Subcutaneous abdominal adipose tissue (tissue), 5 donors: ENCODE data around the gene EDA2R.

ENCODE experiments used
- H3K27ac ChIP-seq: one replicate; pipeline ENCODE4 v1.7.0; 2013; ENCODE audit warnings: low read depth, mild to moderate bottlenecking, inconsistent platforms, low read length, moderate library complexity
- H3K27me3 ChIP-seq, 5 donors: one replicate each; pipeline ENCODE4 v1.7.0; 2013; ENCODE audit warnings: low read length in 5 of 5, inconsistent platforms in 1 of 5; ENCODE audit not compliant: control insufficient read depth in 5 of 5, insufficient read depth in 4 of 5
- H3K36me3 ChIP-seq, 5 donors: one replicate each; pipeline ENCODE4 v1.7.0; 2013; ENCODE audit warnings: low read length in 5 of 5; ENCODE audit not compliant: control insufficient read depth in 5 of 5, insufficient read depth in 5 of 5
- H3K4me1 ChIP-seq, 5 donors: one replicate each; pipeline ENCODE4 v1.7.0; 2013; ENCODE audit warnings: low read length in 5 of 5, mild to moderate bottlenecking in 3 of 5, moderate library complexity in 1 of 5; ENCODE audit not compliant: control insufficient read depth in 5 of 5, insufficient read depth in 5 of 5
- H3K4me3 ChIP-seq, 5 donors: one replicate each; pipeline ENCODE4 v1.7.0; 2013; ENCODE audit warnings: low read length in 5 of 5, low read depth in 1 of 5
- H3K9ac ChIP-seq, 5 donors: one replicate each; pipeline ENCODE4 v1.7.0; 2013; ENCODE audit warnings: low read length in 5 of 5, mild to moderate bottlenecking in 4 of 5, moderate library complexity in 3 of 5
- H3K9me3 ChIP-seq, 5 donors: one replicate each; pipeline ENCODE4 v1.7.0; 2013; ENCODE audit warnings: low read length in 5 of 5; ENCODE audit not compliant: control insufficient read depth in 5 of 5
- donor health status: healthy.
- donor health status: healthy.
- donor health status: healthy.
- donor health status: healthy.
- donor health status: healthy.

The EDA2R gene, protein sequence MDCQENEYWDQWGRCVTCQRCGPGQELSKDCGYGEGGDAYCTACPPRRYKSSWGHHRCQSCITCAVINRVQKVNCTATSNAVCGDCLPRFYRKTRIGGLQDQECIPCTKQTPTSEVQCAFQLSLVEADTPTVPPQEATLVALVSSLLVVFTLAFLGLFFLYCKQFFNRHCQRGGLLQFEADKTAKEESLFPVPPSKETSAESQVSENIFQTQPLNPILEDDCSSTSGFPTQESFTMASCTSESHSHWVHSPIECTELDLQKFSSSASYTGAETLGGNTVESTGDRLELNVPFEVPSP

DNA sequence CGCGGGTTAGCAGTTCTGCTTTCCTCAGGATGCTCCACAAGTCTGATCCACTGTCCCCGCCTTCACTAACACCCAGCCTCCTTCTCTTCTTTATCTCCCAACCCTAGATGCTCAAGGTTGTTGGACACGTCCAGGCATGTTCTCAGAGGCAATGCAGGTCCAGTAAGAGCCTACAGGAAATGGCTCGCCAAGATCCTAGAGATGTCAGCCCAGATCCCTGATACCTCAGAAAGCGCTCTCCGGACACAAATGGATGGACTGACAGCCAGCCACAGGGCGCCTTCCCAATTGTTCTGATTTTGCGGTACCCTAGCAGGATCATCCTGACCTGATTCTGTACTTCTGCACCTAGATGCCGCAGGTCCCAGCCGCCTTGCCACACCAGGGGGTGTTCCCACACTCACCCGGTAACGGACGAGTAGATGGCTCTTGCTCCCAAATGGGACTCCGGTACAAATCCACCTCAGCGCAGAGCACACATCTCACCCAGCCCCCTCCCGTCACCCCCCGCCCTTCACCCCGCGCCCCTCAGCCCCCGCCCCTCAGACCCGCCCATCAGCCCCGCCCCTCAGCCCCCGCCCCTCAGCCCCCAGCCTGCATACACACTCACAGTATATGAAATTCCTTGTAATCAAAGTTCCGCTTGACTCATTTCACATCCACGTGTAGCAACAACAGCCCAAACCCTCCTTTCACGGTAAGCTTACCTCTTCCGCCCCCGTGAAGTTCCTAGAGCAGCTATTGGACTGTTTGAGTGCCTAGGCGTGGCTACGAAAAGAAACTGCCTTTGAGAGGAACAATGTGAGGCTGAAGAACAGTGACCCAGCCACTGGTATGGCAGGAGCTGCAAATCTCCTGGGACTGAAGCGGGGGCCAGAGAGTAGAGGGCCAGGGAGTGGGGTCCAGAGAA, at the start of gene EDA2R:
TSS of gene EDA2R (minus strand) at position 488 of the 910 bp plus-strand sequence. CDS start 23,058 bp downstream, outside the sequence.
- Histone ChIP-seq H3K4me1 (peaks cover 0 to 5% (median 3%) of the 10 kb centered on the region in 5 donors), H3K27ac (no peak within 1 kb of the TSS), H3K9ac (no peak within 1 kb of the TSS), H3K9me3 (no peaks in the 10 kb centered on the region), H3K36me3 (no peaks in the 10 kb centered on the region), H3K27me3 (peaks cover 0 to 8% (median 5%) of the 10 kb centered on the region in 5 donors), H3K4me3 (peak within 1 kb of the TSS; percentile 35 to 61 (median 51))

DNA sequence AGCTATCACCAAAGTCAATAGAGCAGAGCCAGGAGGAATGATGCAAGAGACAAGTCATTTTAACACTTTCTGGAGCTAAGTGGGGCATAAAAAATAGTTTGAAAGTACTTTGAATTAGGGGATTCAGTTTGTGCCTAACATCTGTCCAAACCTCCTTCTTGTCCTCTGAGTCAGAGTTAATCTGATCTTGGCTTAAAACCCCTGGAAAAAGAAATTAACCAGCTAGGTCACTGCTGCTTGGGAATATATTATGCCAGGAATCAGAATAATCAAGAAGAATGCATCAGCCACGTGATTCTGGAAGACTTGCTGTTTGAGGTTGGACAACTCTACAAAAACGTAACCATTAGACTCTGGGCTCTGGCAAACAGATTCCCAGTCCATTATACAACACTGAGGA, 45.3 kb upstream of the EDA2R start:
- Histone ChIP-seq H3K4me1 (no peaks in the 10 kb centered on the region), H3K27me3 (peaks cover 0 to 3% (median under 1%) of the 10 kb centered on the region in 5 donors), H3K4me3 (no peak overlapping the region), H3K9me3 (peaks cover 0 to 4% (median 0%) of the 10 kb centered on the region in 5 donors), H3K27ac (no peak overlapping the region), H3K9ac (no peak overlapping the region), H3K36me3 (no peaks in the 10 kb centered on the region)

DNA sequence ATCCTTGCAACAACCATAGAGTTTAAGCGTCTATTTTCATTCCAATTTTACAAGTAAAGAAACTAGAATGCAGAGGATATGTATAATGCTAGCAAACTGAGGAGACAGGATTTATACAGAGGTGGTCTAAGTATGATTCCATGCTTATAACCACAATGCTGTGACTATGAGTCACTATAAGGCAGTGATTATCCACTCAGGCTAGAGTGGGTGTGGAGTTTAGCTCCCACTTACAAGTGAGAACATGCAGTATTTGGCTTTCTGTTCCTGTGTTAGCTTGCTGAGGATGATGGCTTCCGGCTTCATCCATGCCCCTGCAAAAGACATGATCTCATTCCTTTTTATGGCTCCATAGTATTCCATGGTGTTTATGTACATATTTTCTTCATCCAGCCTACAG, 41.6 kb upstream of the EDA2R start:
- Histone ChIP-seq H3K4me3 (no peak overlapping the region), H3K9ac (no peak overlapping the region), H3K27me3 (peaks cover 0 to 6% (median 2%) of the 10 kb centered on the region in 5 donors), H3K27ac (no peak overlapping the region), H3K4me1 (no peaks in the 10 kb centered on the region), H3K36me3 (no peaks in the 10 kb centered on the region), H3K9me3 (no peaks in the 10 kb centered on the region)

DNA sequence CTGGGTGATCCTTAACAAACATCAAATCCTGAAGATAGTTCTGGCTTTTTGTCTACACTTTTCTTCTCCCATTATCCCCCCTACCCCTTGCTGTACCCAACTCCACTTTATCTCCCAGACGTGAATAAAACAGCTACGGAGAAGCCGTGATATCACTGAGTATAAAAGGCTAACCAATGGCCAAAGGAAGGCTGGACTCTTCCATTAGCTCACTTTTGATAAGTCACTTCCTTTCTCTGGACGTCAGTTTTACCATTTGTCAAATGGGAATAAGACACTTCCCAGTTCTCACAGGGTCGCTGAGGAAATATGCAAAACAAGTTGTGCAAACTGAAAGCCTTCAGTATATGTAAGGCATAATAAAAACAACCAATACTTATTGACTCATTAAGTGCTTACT, 38.6 kb upstream of the EDA2R start:
- Histone ChIP-seq H3K27me3 (peaks cover 0 to 6% (median 0%) of the 10 kb centered on the region in 5 donors), H3K36me3 (no peaks in the 10 kb centered on the region), H3K4me3 (no peak overlapping the region), H3K9ac (no peak overlapping the region), H3K9me3 (peaks cover 0 to 2% (median 0%) of the 10 kb centered on the region in 5 donors), H3K27ac (no peak overlapping the region), H3K4me1 (no peaks in the 10 kb centered on the region)

DNA sequence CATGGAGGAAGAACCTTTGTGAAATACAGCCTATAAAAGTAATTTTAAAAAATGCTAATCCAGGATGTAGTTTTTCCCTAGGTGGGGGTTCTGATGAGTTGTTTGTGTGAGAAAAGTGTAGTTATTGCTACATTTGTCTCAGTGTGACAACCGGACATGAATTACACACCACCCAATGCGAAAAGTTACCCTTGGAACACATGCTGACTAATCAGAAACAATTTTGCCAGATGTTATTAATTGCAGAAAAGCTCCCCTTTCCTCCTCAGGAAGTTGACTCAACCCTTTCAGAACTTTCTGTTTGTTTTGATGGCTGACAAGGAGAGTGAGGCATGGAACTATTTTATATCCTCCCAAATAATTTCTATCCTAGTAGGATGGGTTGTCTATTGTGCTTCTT, 38.1 kb upstream of the EDA2R start:
- Histone ChIP-seq H3K27me3 (peaks cover 0 to 6% (median 0%) of the 10 kb centered on the region in 5 donors), H3K36me3 (no peaks in the 10 kb centered on the region), H3K27ac (no peak overlapping the region), H3K9me3 (peaks cover 0 to 6% (median 3%) of the 10 kb centered on the region in 5 donors), H3K4me3 (no peak overlapping the region), H3K4me1 (no peaks in the 10 kb centered on the region), H3K9ac (no peak overlapping the region)

DNA sequence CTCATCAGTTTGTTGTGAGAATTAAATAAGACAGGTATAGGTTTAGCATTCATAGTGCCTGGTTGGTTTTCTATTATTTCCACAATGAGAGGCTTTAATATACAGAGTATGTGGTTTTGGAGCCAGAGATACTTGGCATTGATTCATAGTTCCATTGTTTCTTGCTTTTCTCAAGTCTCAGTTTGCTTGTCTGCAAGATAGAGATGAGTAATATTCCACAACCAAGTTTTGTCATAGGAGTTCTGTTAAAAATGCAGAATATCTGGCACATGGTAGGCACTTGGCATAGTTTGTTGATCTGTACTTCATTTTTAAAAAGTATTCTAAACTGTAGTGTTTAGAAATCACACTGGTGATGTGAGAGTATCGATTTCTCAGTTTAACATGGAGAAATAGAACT, 37.5 kb upstream of the EDA2R start:
- Histone ChIP-seq H3K4me1 (no peaks in the 10 kb centered on the region), H3K27ac (no peak overlapping the region), H3K27me3 (peaks cover 0 to 6% (median 0%) of the 10 kb centered on the region in 5 donors), H3K4me3 (no peak overlapping the region), H3K9ac (no peak overlapping the region), H3K9me3 (peaks cover 0 to 10% (median 6%) of the 10 kb centered on the region in 5 donors), H3K36me3 (no peaks in the 10 kb centered on the region)

DNA sequence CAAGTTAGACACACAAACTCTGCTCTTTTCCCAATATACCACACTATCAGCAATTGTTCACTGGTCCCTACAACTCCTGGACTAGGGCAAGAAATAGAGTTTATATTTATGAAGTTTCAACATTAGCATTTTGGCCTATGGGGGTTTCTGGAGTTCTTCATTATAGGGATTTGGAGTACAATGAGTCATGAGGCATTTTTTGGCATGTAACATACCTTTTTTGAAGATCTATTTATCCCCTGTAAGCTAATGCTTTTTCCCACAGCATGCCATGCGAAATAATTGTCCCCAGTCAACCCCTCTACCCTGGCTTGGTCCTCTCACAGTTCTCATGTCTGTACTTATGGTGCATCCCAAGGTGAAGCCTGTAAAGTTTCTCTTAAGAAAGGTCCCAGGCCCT, 36.7 kb upstream of the EDA2R start:
- Histone ChIP-seq H3K4me1 (no peaks in the 10 kb centered on the region), H3K27me3 (peaks cover 0 to 6% (median 0%) of the 10 kb centered on the region in 5 donors), H3K27ac (no peak overlapping the region), H3K4me3 (no peak overlapping the region), H3K36me3 (no peaks in the 10 kb centered on the region), H3K9me3 (peaks cover 0 to 11% (median 6%) of the 10 kb centered on the region in 5 donors), H3K9ac (no peak overlapping the region)

DNA sequence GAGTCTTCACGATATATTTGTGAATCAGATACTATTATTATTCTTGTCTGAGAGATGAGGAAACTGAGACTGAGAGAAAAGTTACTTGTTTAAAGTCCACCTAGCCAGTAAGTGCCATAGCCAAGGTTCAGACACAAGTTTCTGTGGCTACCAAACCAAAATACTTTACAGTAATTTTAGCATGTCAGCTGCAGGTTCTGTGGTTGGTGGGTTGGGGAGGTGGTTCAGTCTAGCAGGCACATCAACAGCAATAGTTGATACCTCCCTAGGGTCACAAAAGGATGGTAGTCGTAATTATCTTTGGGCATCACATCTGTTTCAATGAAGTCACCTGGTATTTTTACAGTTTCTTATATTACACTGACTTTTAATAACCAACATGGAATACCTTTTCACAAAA, 35.6 kb upstream of the EDA2R start:
- peaks cover 0 to 6% (median 0%) of the 10 kb centered on the region in 5 donors for H3K27me3 ChIP-seq
- H3K9ac ChIP-seq = no peak overlapping the region
- peaks cover 0 to 11% (median 6%) of the 10 kb centered on the region in 5 donors for H3K9me3 ChIP-seq
- H3K27ac ChIP-seq = no peak overlapping the region
- no peak overlapping the region for H3K4me3 ChIP-seq
- H3K4me1 ChIP-seq = no peaks in the 10 kb centered on the region
- H3K36me3 ChIP-seq = no peaks in the 10 kb centered on the region

DNA sequence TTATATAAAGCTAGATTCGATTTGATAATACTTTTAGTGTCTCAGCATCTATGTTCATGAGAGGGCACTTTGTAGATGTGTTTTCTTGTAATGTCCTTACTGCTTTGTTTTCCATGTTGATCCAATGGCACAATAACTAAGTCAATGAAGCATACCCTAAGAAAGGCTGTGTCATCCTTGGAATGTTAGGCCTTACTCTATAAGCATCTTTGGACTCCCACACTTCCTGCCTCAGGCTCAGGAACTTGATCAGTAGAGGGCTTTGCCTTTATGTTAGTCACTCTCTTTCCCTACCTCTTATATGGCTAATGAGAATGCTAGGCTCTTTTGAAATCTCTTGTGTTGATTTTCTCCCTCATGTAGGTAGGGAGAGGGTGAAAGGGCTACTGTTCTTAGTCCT, 33.2 kb upstream of the EDA2R start:
- Histone ChIP-seq H3K27ac (no peak overlapping the region), H3K27me3 (no peaks in the 10 kb centered on the region), H3K4me1 (no peaks in the 10 kb centered on the region), H3K36me3 (no peaks in the 10 kb centered on the region), H3K9ac (no peak overlapping the region), H3K9me3 (peaks cover 0 to 11% (median 6%) of the 10 kb centered on the region in 5 donors), H3K4me3 (no peak overlapping the region)

DNA sequence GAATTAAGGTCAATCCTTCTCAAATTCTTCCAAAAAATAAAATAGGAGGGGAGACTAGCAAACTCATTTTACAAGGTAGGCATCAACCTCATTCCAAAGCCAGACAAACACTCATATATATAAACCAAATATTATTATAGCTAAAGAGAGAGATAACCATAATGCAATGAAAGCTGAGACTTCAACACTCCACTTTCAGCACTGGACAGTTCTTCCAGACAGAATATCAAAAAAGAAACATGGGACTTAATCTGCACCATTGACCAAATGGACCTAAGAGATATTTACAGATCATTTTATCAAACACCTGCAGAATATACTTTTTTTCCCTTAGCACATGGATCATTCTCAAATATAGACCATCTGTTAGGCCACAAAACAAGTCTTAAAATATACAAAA, 15.5 kb upstream of the EDA2R start:
- Histone ChIP-seq H3K9me3 (no peaks in the 10 kb centered on the region), H3K9ac (no peak overlapping the region), H3K27ac (no peak overlapping the region), H3K36me3 (no peaks in the 10 kb centered on the region), H3K27me3 (peaks cover 0 to 9% (median 3%) of the 10 kb centered on the region in 5 donors), H3K4me3 (no peak overlapping the region), H3K4me1 (no peaks in the 10 kb centered on the region)
